Suprapubic skin (tissue), 4 donors: ENCODE data around the gene PDE7B.

Experiments
- CTCF ChIP-seq, 2 donors: fragments of 200-600 bp in 1 of 2; fragments of 450-650 bp in 1 of 2; sonication (generic) in 1 of 2; IDR thresholded peaks; one replicate each; pipeline ENCODE4 v1.5.1; 2016 to 2019; ENCODE audit warnings: antibody characterized with exemption in 2 of 2, mild to moderate bottlenecking in 1 of 2, moderate library complexity in 1 of 2
- EP300 ChIP-seq: sonication (generic); formaldehyde crosslinking; IDR thresholded peaks from one replicate; pipeline ENCODE4 v1.6.1; 2017; ENCODE audit warnings: antibody characterized with exemption
- POLR2A ChIP-seq, 2 donors: fragments of 450-650 bp; IDR thresholded peaks; one replicate each; pipeline ENCODE4 v1.6.1; 2017; ENCODE audit warnings: antibody characterized with exemption in 2 of 2, mild to moderate bottlenecking in 2 of 2, moderate library complexity in 2 of 2
- POLR2AphosphoS5 ChIP-seq, 3 donors: sonication (generic); formaldehyde crosslinking; IDR thresholded peaks; one replicate each; pipeline ENCODE4 v1.6.1; 2017; ENCODE audit warnings: antibody characterized with exemption in 3 of 3

GRCh38 chr6:135891710-135892109 lies 40.2 kb downstream of the PDE7B start:
- no peak for TF ChIP-seq POLR2A (IDR thresholded peaks at IDR 0.05)
- TF ChIP-seq CTCF (IDR thresholded peaks at IDR 0.05) = no peak
- TF ChIP-seq POLR2AphosphoS5 (IDR thresholded peaks at IDR 0.05) = no peak
- TF ChIP-seq EP300 = no peak
